Measurements from ENCODE around the gene AASDH. TPM values are rescaled to one million over a fixed set of nuclear protein-coding genes. Genes with fewer than 3 reads are reported as not detected.

The AASDH gene
- total RNA-seq, 1 experiment from 2014 or later: 11.5 TPM

GRCh38 chr4:56342746-56343145 is 44.5 kb downstream of the AASDH start:
- Histone ChIP-seq H3K4me1 (replicated peaks; ENCODE audit: insufficient read depth) (no peaks in the 10 kb centered on the region), H3K79me2 (ENCODE audit: low read depth) (no peaks in the 10 kb centered on the region), H4K20me1 (ENCODE audit: insufficient read depth) (no peaks in the 10 kb centered on the region), H2AFZ (no peak overlapping the region), H3K36me3 (ENCODE audit: low read depth) (no peaks in the 10 kb centered on the region), H3K9me2 (ENCODE audit: insufficient read depth) (no peaks in the 10 kb centered on the region), H3K27ac (no peak overlapping the region), H3K27me3 (ENCODE audit: insufficient read depth, low read depth) (no peaks in the 10 kb centered on the region), H3K9me3 (ENCODE audit: insufficient read depth, low read depth) (no peaks in the 10 kb centered on the region), H3K4me3 (no peak overlapping the region), H3K4me2 (no peak overlapping the region), H3F3A (ENCODE audit: insufficient read depth, low read depth) (no peaks in the 10 kb centered on the region)
- no peak for DNase-seq
- intact Hi-C loops (cut with micrococcal nuclease; ENCODE audit: unreplicated experiment): no loop called here
- TF ChIP-seq CTCF (conservative IDR thresholded peaks at IDR 0.05): no peak
- no peak for TF ChIP-seq EZH2 (IDR thresholded peaks at IDR 0.05; ENCODE audit: low read depth)
- ChIA-PET CTCF (no interaction called here), POLR2A (ENCODE audit: unreplicated experiment) (no interaction called here)
- BruUV-seq (replicated peaks): no TSS peak

- Histone ChIP-seq H3K9me3 (ENCODE audit: insufficient read depth, low read depth) (no peaks in the 10 kb centered on the region), H3F3A (ENCODE audit: insufficient read depth, low read depth) (no peaks in the 10 kb centered on the region), H3K27me3 (ENCODE audit: insufficient read depth, low read depth) (no peaks in the 10 kb centered on the region), H3K4me3 (no peak overlapping the region), H4K20me1 (ENCODE audit: insufficient read depth) (no peaks in the 10 kb centered on the region), H3K4me2 (no peak overlapping the region), H3K79me2 (ENCODE audit: low read depth) (no peaks in the 10 kb centered on the region), H2AFZ (no peak overlapping the region), H3K27ac (no peak overlapping the region), H3K9me2 (ENCODE audit: insufficient read depth) (no peaks in the 10 kb centered on the region), H3K36me3 (ENCODE audit: low read depth) (no peaks in the 10 kb centered on the region), H3K4me1 (replicated peaks; ENCODE audit: insufficient read depth) (no peaks in the 10 kb centered on the region)
- TF ChIP-seq EZH2 (IDR thresholded peaks at IDR 0.05; ENCODE audit: low read depth) (no peak), CTCF (conservative IDR thresholded peaks at IDR 0.05) (no peak)
- no peak for DNase-seq
- CTCF ChIA-PET: no interaction called here
- no TSS peak for BruUV-seq (replicated peaks)
- POLR2A ChIA-PET (ENCODE audit: unreplicated experiment): no interaction called here
- intact Hi-C loops (cut with micrococcal nuclease; ENCODE audit: unreplicated experiment): no loop called here
Observed at GRCh38 chr4:56330691-56331090, 56.6 kb downstream of the AASDH start.

GRCh38 chr4:56326363-56326762 is 60.9 kb downstream of the AASDH start:
- Histone ChIP-seq H3K27ac (no peak overlapping the region), H3K9me3 (ENCODE audit: insufficient read depth, low read depth) (no peaks in the 10 kb centered on the region), H3K4me1 (replicated peaks; ENCODE audit: insufficient read depth) (no peaks in the 10 kb centered on the region), H3F3A (ENCODE audit: insufficient read depth, low read depth) (no peaks in the 10 kb centered on the region), H3K79me2 (ENCODE audit: low read depth) (no peaks in the 10 kb centered on the region), H3K36me3 (ENCODE audit: low read depth) (no peaks in the 10 kb centered on the region), H3K9me2 (ENCODE audit: insufficient read depth) (no peaks in the 10 kb centered on the region), H3K4me2 (no peak overlapping the region), H2AFZ (no peak overlapping the region), H4K20me1 (ENCODE audit: insufficient read depth) (no peaks in the 10 kb centered on the region), H3K27me3 (ENCODE audit: insufficient read depth, low read depth) (no peaks in the 10 kb centered on the region), H3K4me3 (no peak overlapping the region)
- intact Hi-C loops (cut with micrococcal nuclease; ENCODE audit: unreplicated experiment): no loop called here
- ChIA-PET POLR2A (ENCODE audit: unreplicated experiment) (no interaction called here), CTCF (no interaction called here)
- TF ChIP-seq CTCF (conservative IDR thresholded peaks at IDR 0.05) (no peak), EZH2 (IDR thresholded peaks at IDR 0.05; ENCODE audit: low read depth) (no peak)
- no TSS peak for BruUV-seq (replicated peaks)
- DNase-seq: no peak
